HG02798 (cell line): ENCODE data around the gene ZNF598.
A peak's percentile ranks its signal among the peaks of the same experiment; 100 is the strongest.
"Not testable (repeated sequence)": the region's sequence is repeated elsewhere in the genome, so short reads cannot be mapped to it uniquely, and the experiment has no call there.

Source experiments
- ATAC-seq: cut with Tn5 transposase; IDR thresholded peaks from one replicate; pipeline ENCODE4 v1.9.1; 2021; ENCODE audit warnings: mild to moderate bottlenecking; ENCODE audit not compliant: unreplicated experiment, poor library complexity

Gene ZNF598

GRCh38 chr16:2028620-2029220 lies 19.1 kb upstream of the ZNF598 start:
- ATAC-seq, result no peak

- no peak for ATAC-seq
Measured at GRCh38 chr16:2028146-2028545, 18.5 kb upstream of the ZNF598 start.

GRCh38 chr16:2027024-2028010 lies 17.7 kb upstream of the ZNF598 start:
- no peak for ATAC-seq

GRCh38 chr16:2026461-2027023 lies 16.9 kb upstream of the ZNF598 start, which contains the start of gene NHERF2:
Gene NHERF2 (plus strand): TSS chr16:2026902. CDS start chr16:2027006, 104 bp downstream.
- ATAC-seq, result no peak

GRCh38 chr16:2025878-2026460 lies 16.3 kb upstream of the ZNF598 start:
- ATAC-seq, result no peak

- ATAC-seq, result no peak
Measured at GRCh38 chr16:2025251-2025650, 15.6 kb upstream of the ZNF598 start.

GRCh38 chr16:2024032-2024420 lies 14.4 kb upstream of the ZNF598 start:
- ATAC-seq, result no peak

GRCh38 chr16:2023092-2024031 lies 13.7 kb upstream of the ZNF598 start:
- peak; percentile 84 for ATAC-seq

GRCh38 chr16:2022723-2023091 lies 13.1 kb upstream of the ZNF598 start:
- peak; percentile 3 for ATAC-seq

GRCh38 chr16:2019921-2020831 lies 10.6 kb upstream of the ZNF598 start:
- ATAC-seq, result no peak

- no peak for ATAC-seq
Measured at GRCh38 chr16:2019518-2019920, 9.9 kb upstream of the ZNF598 start, which contains the start of gene NPW. Gene NPW (plus strand): TSS chr16:2019785.

GRCh38 chr16:2016407-2016922 lies 6.8 kb upstream of the ZNF598 start:
- no peak for ATAC-seq

- no peak for ATAC-seq
Measured at GRCh38 chr16:2015947-2016208, 6.3 kb upstream of the ZNF598 start.

GRCh38 chr16:2015117-2015946 lies 5.7 kb upstream of the ZNF598 start:
- ATAC-seq, result no peak

GRCh38 chr16:2013527-2013926 lies 3.9 kb upstream of the ZNF598 start:
- no peak for ATAC-seq

- ATAC-seq, result not testable (repeated sequence)
Measured at GRCh38 chr16:2011726-2012125, 2.1 kb upstream of the ZNF598 start.

GRCh38 chr16:2009164-2009711 lies 383 bp downstream of the ZNF598 start:
- ATAC-seq, result peak; percentile 42
